ENCODE data around the gene HYKK.
"Not testable (repeated sequence)": the region's sequence is repeated elsewhere in the genome, so short reads cannot be mapped to it uniquely, and the experiment has no call there.

The HYKK gene

DNA sequence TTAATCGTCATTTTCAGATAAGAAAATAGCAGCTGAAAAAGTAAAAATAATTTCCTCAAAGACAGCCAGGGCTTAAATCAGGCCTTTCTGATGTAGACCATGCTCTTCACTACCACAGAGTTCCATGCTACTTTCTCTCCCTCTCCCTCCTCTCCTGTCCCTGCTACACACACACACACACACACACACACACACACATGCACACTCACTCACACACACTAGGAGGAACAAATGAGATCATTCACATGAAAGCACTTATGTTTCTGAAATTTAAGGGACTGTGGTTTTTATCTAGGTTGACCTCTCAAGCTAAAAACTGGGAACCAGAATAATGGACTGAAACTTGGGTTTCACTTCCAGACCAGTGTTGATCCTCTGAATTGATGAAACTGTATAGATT is 28.8 kb downstream of the HYKK start:
- H3K27me3 ChIP-seq = no peaks in the 10 kb centered on the region
- H3K4me3 ChIP-seq (ENCODE audit: low read depth in 1 of 2, low read length in 1 of 2) = no peak overlapping the region
- TF ChIP-seq, protein P1, sequence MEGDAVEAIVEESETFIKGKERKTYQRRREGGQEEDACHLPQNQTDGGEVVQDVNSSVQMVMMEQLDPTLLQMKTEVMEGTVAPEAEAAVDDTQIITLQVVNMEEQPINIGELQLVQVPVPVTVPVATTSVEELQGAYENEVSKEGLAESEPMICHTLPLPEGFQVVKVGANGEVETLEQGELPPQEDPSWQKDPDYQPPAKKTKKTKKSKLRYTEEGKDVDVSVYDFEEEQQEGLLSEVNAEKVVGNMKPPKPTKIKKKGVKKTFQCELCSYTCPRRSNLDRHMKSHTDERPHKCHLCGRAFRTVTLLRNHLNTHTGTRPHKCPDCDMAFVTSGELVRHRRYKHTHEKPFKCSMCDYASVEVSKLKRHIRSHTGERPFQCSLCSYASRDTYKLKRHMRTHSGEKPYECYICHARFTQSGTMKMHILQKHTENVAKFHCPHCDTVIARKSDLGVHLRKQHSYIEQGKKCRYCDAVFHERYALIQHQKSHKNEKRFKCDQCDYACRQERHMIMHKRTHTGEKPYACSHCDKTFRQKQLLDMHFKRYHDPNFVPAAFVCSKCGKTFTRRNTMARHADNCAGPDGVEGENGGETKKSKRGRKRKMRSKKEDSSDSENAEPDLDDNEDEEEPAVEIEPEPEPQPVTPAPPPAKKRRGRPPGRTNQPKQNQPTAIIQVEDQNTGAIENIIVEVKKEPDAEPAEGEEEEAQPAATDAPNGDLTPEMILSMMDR (IDR thresholded peaks at IDR 0.05) = no peak
- no peak overlapping the region for H3K27ac ChIP-seq
- H3K4me1 ChIP-seq (ENCODE audit: control insufficient read depth in 1 of 2, insufficient read depth in 1 of 2, low read depth in 1 of 2, low read length in 1 of 2) = peaks cover 8 to 9% of the 10 kb centered on the region in 2 experiments
- H3K9me3 ChIP-seq = no peaks in the 10 kb centered on the region
- H3K36me3 ChIP-seq = no peaks in the 10 kb centered on the region

DNA sequence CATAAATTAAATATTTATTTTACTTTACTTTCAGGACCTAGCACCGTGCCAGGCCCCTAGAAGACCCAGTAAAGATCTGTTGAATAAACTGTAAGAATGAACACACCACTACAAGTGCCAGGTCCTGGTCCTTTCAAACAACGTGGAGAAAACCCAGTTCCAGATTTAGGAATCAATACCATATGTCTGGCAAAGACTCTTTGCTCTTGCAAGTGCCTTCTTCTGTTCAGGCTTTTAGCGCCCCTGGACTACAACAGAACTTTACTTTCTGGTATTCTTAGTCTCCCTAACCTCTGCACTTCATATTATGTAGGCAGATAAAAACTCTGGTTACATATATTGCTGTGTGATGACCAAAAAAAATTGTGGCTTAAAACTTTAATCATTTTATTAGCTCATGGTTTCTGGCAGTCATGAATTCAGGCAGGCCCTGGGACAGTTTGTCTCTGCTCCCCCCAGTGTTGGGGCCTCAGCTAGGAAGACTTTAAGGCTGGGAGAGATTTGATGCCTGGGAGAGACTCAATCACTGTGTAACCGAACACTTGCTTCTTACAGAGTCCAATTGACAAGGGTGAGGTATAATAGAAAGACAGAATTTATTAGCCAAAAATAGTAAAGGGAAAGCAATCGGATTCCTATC is 30.0 kb downstream of the HYKK start:
- H3K27me3 ChIP-seq = no peaks in the 10 kb centered on the region
- H3K9me3 ChIP-seq = no peaks in the 10 kb centered on the region
- no peak overlapping the region for H3K4me3 ChIP-seq (ENCODE audit: low read depth in 1 of 2, low read length in 1 of 2)
- TF ChIP-seq, protein P1 (IDR thresholded peaks at IDR 0.05) = no peak
- no peak overlapping the region for H3K27ac ChIP-seq
- peaks cover 14 to 20% of the 10 kb centered on the region in 2 experiments for H3K4me1 ChIP-seq (ENCODE audit: control insufficient read depth in 1 of 2, insufficient read depth in 1 of 2, low read depth in 1 of 2, low read length in 1 of 2)
- peaks cover under 1% of the 10 kb centered on the region for H3K36me3 ChIP-seq

DNA sequence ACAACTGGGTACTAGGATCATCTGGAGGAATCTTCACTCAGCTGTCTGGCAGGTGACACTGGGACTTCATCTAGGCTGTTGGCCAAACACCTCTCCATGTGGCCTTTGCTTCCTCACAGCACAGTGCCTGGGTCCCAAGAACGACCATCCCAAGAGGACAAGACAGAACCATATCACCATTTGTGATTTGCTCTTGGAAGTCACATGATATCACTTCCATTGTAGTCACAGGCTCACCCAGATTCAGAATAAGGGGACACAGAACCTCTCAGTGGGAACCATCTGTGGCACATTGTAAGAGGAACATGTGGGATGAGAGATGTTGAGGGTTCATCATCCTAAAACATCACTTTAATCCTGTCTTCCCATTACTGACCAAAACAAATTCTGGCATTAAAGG is 31.0 kb downstream of the HYKK start:
- no peaks in the 10 kb centered on the region for H3K9me3 ChIP-seq
- H3K27me3 ChIP-seq = no peaks in the 10 kb centered on the region
- H3K4me3 ChIP-seq (ENCODE audit: low read depth in 1 of 2, low read length in 1 of 2) = no peak overlapping the region
- H3K36me3 ChIP-seq = peaks cover 10% of the 10 kb centered on the region
- H3K27ac ChIP-seq = no peak overlapping the region
- peaks cover 14 to 24% of the 10 kb centered on the region in 2 experiments for H3K4me1 ChIP-seq (ENCODE audit: control insufficient read depth in 1 of 2, insufficient read depth in 1 of 2, low read depth in 1 of 2, low read length in 1 of 2)
- TF ChIP-seq, protein P1 (IDR thresholded peaks at IDR 0.05) = no peak

DNA sequence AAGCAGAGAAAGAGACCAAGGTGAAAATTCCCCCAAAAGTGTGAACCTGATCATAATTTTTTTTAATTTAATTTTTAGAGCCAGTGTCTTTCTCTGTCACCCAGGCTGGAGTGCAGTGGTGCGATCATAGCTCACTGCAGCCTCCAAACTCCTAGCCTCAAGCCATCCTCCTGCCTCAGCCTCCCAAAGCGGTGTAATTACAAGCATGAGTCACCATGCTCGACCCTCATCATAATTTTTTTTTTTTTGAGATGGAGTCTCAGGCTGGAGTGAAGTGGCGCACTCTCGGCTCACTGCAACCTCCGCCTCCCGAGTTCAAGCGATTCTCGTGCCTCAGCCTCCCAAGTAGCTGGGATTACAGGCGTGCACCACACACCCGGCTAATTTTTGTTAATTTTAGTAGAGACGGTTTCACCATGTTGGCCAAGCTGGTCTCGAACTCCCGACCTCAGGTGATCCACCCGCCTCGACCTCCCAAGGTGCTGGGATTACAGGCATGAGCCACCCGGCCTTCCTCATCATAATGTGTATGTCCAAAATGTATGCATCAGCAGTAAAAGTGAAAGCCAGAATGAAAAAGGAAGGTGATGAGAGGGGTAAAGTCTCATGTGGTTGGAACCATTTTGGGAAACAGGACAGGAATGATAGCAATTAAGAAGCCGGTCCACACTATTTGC is 32.2 kb downstream of the HYKK start:
- peak overlapping the region; percentile 86 to 91 for H3K4me3 ChIP-seq (ENCODE audit: low read depth in 1 of 2, low read length in 1 of 2)
- peaks cover 20% of the 10 kb centered on the region for H3K36me3 ChIP-seq
- H3K4me1 ChIP-seq (ENCODE audit: control insufficient read depth in 1 of 2, insufficient read depth in 1 of 2, low read depth in 1 of 2, low read length in 1 of 2) = peaks cover 14 to 24% of the 10 kb centered on the region in 2 experiments
- not testable (repeated sequence) for H3K27me3 ChIP-seq, H3K9me3 ChIP-seq
- H3K27ac ChIP-seq = peak overlapping the region; percentile 91

DNA sequence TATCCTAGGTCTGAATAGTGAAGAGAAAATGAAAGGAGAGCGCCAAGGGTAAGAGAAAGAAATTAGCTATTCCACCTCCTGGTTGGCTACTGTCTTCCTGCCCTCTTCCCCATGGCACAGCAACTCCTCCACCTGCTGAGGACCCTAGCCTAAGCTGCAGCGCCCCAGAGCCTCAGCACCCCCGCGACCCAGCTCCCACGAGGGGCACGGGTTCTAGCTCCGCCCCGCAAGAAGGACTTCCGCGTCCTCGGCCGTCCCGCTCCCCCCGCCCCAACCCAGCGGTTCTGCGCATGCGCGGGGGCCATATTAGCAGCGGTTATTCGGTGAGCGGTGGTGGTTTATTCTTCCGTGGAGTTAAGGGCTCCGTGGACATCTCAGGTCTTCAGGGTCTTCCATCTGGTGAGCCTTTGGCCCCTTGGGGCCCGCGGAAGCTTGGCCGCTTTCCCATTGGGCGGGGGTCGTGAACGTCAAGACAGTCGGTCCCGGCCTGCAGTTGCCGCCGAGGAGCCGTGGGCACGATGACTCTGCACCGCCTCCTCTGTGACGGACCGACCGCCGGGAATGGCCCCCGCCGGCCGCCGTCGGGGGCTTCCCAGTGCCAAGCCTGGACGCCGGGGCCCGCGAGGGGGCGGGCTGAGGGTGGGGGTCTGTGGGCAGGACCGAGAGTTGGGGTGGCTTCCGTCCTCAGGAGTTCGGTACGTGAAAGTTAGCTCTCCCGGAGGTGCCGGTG is 32.9 kb downstream of the HYKK start, which contains the start of gene PSMA4:
Gene PSMA4 (plus strand): TSS at position 304 of the 730 bp plus-strand sequence. CDS start 1,484 bp downstream, outside the sequence.
- Histone ChIP-seq H3K27me3 (no peaks in the 10 kb centered on the region), H3K4me3 (ENCODE audit: low read depth in 1 of 2, low read length in 1 of 2) (peak within 1 kb of the TSS; percentile 86 to 91), H3K9me3 (no peaks in the 10 kb centered on the region), H3K36me3 (peaks cover 27% of the 10 kb centered on the region), H3K27ac (peak within 1 kb of the TSS; percentile 91), H3K4me1 (ENCODE audit: control insufficient read depth in 1 of 2, insufficient read depth in 1 of 2, low read depth in 1 of 2, low read length in 1 of 2) (peaks cover 14 to 24% of the 10 kb centered on the region in 2 experiments)
- TF ChIP-seq, protein P1 (IDR thresholded peaks at IDR 0.05) = peak; percentile 38

Data from neutrophil (primary cell).